Upper lobe of left lung (tissue), 4 donors: ENCODE measurements around the gene ZNF620.

Source experiments
- EP300 ChIP-seq, 4 donors: sonication (generic); formaldehyde crosslinking; IDR thresholded peaks; one replicate each; pipeline ENCODE4 v1.5.1; 2017; ENCODE audit warnings: antibody characterized with exemption in 4 of 4, control low read depth in 2 of 4
- POLR2A ChIP-seq, 4 donors: fragments of 450-650 bp; IDR thresholded peaks; one replicate each; pipeline ENCODE4 v1.5.1; 2016 to 2017; ENCODE audit warnings: antibody characterized with exemption in 4 of 4, mild to moderate bottlenecking in 2 of 4
- TF ChIP-seq, protein P1 (sequence below), 6 experiments: fragments of 450-650 bp in 4 of 6; fragments of 200-600 bp in 2 of 6; sonication (generic) in 2 of 6; IDR thresholded peaks; one replicate each; pipeline ENCODE4 v1.5.1; 2016 to 2019; ENCODE audit warnings: antibody characterized with exemption in 6 of 6

DNA sequence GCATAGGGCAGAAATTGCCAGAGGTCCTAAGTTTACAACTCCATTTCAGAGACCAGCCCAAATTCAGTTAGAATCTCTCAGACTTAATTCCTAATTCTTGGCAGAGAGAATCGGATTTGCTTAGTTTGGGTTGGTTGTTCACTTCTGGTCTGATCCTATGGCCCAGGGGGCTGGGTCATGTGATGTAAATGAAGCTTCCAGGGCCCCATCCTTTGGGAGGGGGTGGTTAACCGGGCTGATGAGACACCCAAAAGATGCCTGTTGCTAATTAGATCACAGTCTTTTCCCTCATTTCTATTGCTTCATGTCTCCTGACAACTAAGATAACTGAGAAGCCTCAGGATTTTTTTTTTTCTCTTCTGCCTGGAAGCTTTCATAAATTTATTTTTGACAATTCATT, 11.1 kb upstream of the ZNF620 start:
- no peak for TF ChIP-seq EP300 (IDR thresholded peaks at IDR 0.05)
- TF ChIP-seq, protein P1, sequence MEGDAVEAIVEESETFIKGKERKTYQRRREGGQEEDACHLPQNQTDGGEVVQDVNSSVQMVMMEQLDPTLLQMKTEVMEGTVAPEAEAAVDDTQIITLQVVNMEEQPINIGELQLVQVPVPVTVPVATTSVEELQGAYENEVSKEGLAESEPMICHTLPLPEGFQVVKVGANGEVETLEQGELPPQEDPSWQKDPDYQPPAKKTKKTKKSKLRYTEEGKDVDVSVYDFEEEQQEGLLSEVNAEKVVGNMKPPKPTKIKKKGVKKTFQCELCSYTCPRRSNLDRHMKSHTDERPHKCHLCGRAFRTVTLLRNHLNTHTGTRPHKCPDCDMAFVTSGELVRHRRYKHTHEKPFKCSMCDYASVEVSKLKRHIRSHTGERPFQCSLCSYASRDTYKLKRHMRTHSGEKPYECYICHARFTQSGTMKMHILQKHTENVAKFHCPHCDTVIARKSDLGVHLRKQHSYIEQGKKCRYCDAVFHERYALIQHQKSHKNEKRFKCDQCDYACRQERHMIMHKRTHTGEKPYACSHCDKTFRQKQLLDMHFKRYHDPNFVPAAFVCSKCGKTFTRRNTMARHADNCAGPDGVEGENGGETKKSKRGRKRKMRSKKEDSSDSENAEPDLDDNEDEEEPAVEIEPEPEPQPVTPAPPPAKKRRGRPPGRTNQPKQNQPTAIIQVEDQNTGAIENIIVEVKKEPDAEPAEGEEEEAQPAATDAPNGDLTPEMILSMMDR (IDR thresholded peaks at IDR 0.05), result no peak
- no peak for TF ChIP-seq POLR2A (IDR thresholded peaks at IDR 0.05)
